WTC11 (cell line): ENCODE data around the gene APBB1. TPM values are rescaled to one million over a fixed set of nuclear protein-coding genes. Genes with fewer than 3 reads are reported as not detected.

Experiments
- ATAC-seq: fragments of 200-7000 bp; cut with Tn5 transposase; 2 replicates; pipeline ENCODE4 v1.10.0; 2021; ENCODE audit warnings: mild to moderate bottlenecking, moderate library complexity
- CTCF ChIA-PET: fragments of 300-600 bp; sonication (Branson Sonifier 250); formaldehyde crosslinking; loops from one replicate; lab custom pipeline; 2021; ENCODE audit warnings: antibody characterized with exemption; lab: Charles Lee
- POLR2A ChIA-PET: fragments of 350-600 bp; sonication (Branson Sonifier 250); formaldehyde crosslinking; loops from one replicate; lab custom pipeline; 2021; ENCODE audit warnings: antibody characterized with exemption; lab: Charles Lee
- DNase-seq: peaks from one replicate; pipeline ENCODE4 v3.0.0; 2021; ENCODE audit warnings: low spot score
- H3K27ac Mint-ChIP-seq: 2 replicates; pipeline ENCODE4 v1.8.0; 2021; ENCODE audit warnings: mixed read lengths
- H3K27me3 Mint-ChIP-seq: 2 replicates; pipeline ENCODE4 v1.8.0; 2021; ENCODE audit warnings: low read depth, mild to moderate bottlenecking, moderate library complexity, mixed read lengths
- H3K36me3 Mint-ChIP-seq: 2 replicates; pipeline ENCODE4 v1.8.0; 2021; ENCODE audit warnings: mixed read lengths
- H3K4me1 Mint-ChIP-seq: 2 replicates; pipeline ENCODE4 v1.8.0; 2022; ENCODE audit warnings: mixed read lengths
- H3K4me3 Mint-ChIP-seq: 2 replicates; pipeline ENCODE4 v1.8.0; 2021; ENCODE audit warnings: mild to moderate bottlenecking, moderate library complexity, mixed read lengths
- H3K9me3 Mint-ChIP-seq: 2 replicates; pipeline ENCODE4 v1.8.0; 2021; ENCODE audit warnings: mixed read lengths
- ELF4 ChIP-seq: sonication (generic); formaldehyde crosslinking; IDR thresholded peaks from 2 replicates; pipeline ENCODE4 v1.8.1; 2022; ENCODE audit warnings: low read depth, mild to moderate bottlenecking, moderate library complexity, missing genetic modification reagents
- ERG ChIP-seq: fragments of 250-450 bp; sonication (Bioruptor Pico); IDR thresholded peaks from 2 replicates; pipeline ENCODE4 v1.8.0; 2021; ENCODE audit warnings: mild to moderate bottlenecking
- FOXJ3 ChIP-seq: sonication (generic); formaldehyde crosslinking; IDR thresholded peaks from 2 replicates; pipeline ENCODE4 v1.9.0; 2021; ENCODE audit warnings: missing genetic modification reagents, mild to moderate bottlenecking, borderline replicate concordance
- FOXK1 ChIP-seq: sonication (generic); formaldehyde crosslinking; IDR thresholded peaks from 2 replicates; pipeline ENCODE4 v1.8.0; 2022; ENCODE audit warnings: mild to moderate bottlenecking, moderate library complexity, missing genetic modification reagents
- JAZF1 ChIP-seq: fragments of 250-450 bp; sonication (Bioruptor Pico); IDR thresholded peaks from 2 replicates; pipeline ENCODE4 v1.9.0; 2021; ENCODE audit warnings: moderate library complexity, mild to moderate bottlenecking, inconsistent platforms
- MXD4 ChIP-seq: fragments of 250-450 bp; sonication (Bioruptor Pico); IDR thresholded peaks from 2 replicates; pipeline ENCODE4 v1.8.0; 2021; ENCODE audit warnings: mild to moderate bottlenecking, moderate library complexity, borderline replicate concordance
- MYBL2 ChIP-seq: sonication (generic); formaldehyde crosslinking; IDR thresholded peaks from 2 replicates; pipeline ENCODE4 v1.8.1; 2023; ENCODE audit warnings: mild to moderate bottlenecking, moderate library complexity, missing genetic modification reagents
- NFE2L1 ChIP-seq: sonication (generic); formaldehyde crosslinking; IDR thresholded peaks from 2 replicates; pipeline ENCODE4 v1.8.1; 2023; ENCODE audit warnings: missing genetic modification reagents
- NR2C2 ChIP-seq: sonication (generic); formaldehyde crosslinking; IDR thresholded peaks from 2 replicates; pipeline ENCODE4 v1.8.0; 2022; ENCODE audit warnings: mild to moderate bottlenecking, missing genetic modification reagents
- OVOL2 ChIP-seq: fragments of 250-450 bp; sonication (Bioruptor Pico); IDR thresholded peaks from 2 replicates; pipeline ENCODE4 v1.9.0; 2021; ENCODE audit warnings: mild to moderate bottlenecking, borderline replicate concordance
- TCF7 ChIP-seq: sonication (generic); formaldehyde crosslinking; IDR thresholded peaks from 2 replicates; pipeline ENCODE4 v1.8.0; 2022; ENCODE audit warnings: mild to moderate bottlenecking, low read depth, missing genetic modification reagents, moderate library complexity
- ZNF121 ChIP-seq: sonication (generic); formaldehyde crosslinking; IDR thresholded peaks from 2 replicates; pipeline ENCODE4 v1.8.0; 2023; ENCODE audit warnings: missing genetic modification reagents
- ZNF425 ChIP-seq: fragments of 250-450 bp; sonication (Bioruptor Pico); conservative IDR thresholded peaks from 2 replicates; pipeline ENCODE4 v1.9.0; 2021; ENCODE audit warnings: mild to moderate bottlenecking
- total RNA-seq: library from RNA; stranded (reverse); gene quantifications from 3 replicates; pipeline ENCODE4 v1.2.3, GENCODE V29; 2021
- TF ChIP-seq, protein P1 (sequence below): sonication (generic); formaldehyde crosslinking; IDR thresholded peaks from 2 replicates; pipeline ENCODE4 v1.8.1; 2022; ENCODE audit warnings: low read depth, mild to moderate bottlenecking, moderate library complexity, missing genetic modification reagents, borderline replicate concordance

APBB1 gene
- total RNA-seq, 1 experiment from 2014 or later, result 32.1 TPM

- TF ChIP-seq, protein P1, sequence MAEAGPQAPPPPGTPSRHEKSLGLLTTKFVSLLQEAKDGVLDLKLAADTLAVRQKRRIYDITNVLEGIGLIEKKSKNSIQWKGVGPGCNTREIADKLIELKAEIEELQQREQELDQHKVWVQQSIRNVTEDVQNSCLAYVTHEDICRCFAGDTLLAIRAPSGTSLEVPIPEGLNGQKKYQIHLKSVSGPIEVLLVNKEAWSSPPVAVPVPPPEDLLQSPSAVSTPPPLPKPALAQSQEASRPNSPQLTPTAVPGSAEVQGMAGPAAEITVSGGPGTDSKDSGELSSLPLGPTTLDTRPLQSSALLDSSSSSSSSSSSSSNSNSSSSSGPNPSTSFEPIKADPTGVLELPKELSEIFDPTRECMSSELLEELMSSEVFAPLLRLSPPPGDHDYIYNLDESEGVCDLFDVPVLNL (CRISPR knock-in tag), result no peak
- TF ChIP-seq FOXK1 (CRISPR knock-in tag) (no peak), FOXJ3 (no peak)
Measured at GRCh38 chr11:6350043-6350442, 68.9 kb downstream of the APBB1 start (continued).

DNA sequence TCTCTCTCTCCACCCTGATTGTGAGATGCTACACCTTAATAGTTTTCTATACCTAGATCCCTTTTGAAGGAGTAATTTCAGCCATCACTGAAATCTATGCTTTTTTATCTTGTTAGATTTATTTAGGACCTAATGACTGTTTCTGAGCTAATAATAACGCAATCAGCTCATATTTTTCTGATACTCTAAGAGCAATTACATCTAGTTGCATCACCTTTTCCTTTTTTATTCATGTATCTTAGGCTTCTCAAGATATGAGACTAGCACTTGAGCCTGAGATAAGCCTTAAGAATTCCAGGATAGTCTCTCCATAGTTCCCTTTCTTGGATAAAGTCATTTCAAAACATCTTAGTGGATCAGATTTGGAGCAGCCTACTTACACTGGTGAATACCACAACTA lies 73.5 kb downstream of the APBB1 start:
- no peak overlapping the region for H3K4me3 Mint-ChIP-seq
- H3K9me3 Mint-ChIP-seq, result peaks cover 19% of the 10 kb centered on the region
- ChIA-PET POLR2A (no interaction called here), CTCF (interaction anchor here (1.3 to 1.4 kb wide), 2 partner anchors 8 to 18 kb away, joined by 5 to 6 read pairs; no protein-coding TSS in a partner anchor)
- H3K36me3 Mint-ChIP-seq, result peaks cover 8% of the 10 kb centered on the region
- H3K27me3 Mint-ChIP-seq, result no peaks in the 10 kb centered on the region
- TF ChIP-seq MXD4 (CRISPR knock-in tag) (no peak), ERG (CRISPR knock-in tag) (no peak), OVOL2 (CRISPR knock-in tag) (no peak), ZNF425 (CRISPR knock-in tag) (no peak), ZNF121 (CRISPR knock-in tag) (no peak), MYBL2 (CRISPR knock-in tag) (no peak), JAZF1 (CRISPR knock-in tag) (no peak), NR2C2 (CRISPR knock-in tag) (no peak), TCF7 (CRISPR knock-in tag) (no peak), NFE2L1 (CRISPR knock-in tag) (no peak), ELF4 (CRISPR knock-in tag) (no peak)
- H3K27ac Mint-ChIP-seq, result no peak overlapping the region
- DNase-seq (no peak), ATAC-seq (no peak)
- H3K4me1 Mint-ChIP-seq, result peaks cover 9% of the 10 kb centered on the region

Other genes with a start within 250 kb of the APBB1 start
- not detected in 3 replicates for gene OR52B2, start 248.8 kb downstream of the APBB1 start, total RNA-seq
- gene OR52W1, start 219.9 kb downstream of the APBB1 start, total RNA-seq, result not detected in 3 replicates
- gene C11orf42, start 213.5 kb downstream of the APBB1 start, total RNA-seq, result not detected in 3 replicates
- gene FHIP1B, start 184.5 kb downstream of the APBB1 start, total RNA-seq, result 22.2 to 24.8 TPM (median 23.6 TPM) in 3 replicates
- gene CNGA4, start 180.0 kb downstream of the APBB1 start, total RNA-seq, result 0.35 to 0.82 TPM (median 0.50 TPM) in 3 replicates
- gene CCKBR, start 159.3 kb downstream of the APBB1 start, total RNA-seq, result 6.1 to 7.4 TPM (median 7.1 TPM) in 3 replicates
- 27.3 to 41.5 TPM (median 28.0 TPM) in 3 replicates for gene CAVIN3, start 98.6 kb downstream of the APBB1 start, total RNA-seq
- 4.4 to 6.6 TPM (median 5.6 TPM) in 3 replicates for gene SMPD1, start 28.6 kb downstream of the APBB1 start, total RNA-seq
- gene HPX, start 21.9 kb upstream of the APBB1 start, total RNA-seq, result 1.4 to 2.4 TPM (median 1.7 TPM) in 3 replicates
- gene TRIM3, start 54.8 kb upstream of the APBB1 start, total RNA-seq, result 16.6 to 21.3 TPM (median 19.0 TPM) in 3 replicates
- 46.0 to 53.1 TPM (median 46.1 TPM) in 3 replicates for gene ARFIP2, start 62.2 kb upstream of the APBB1 start, total RNA-seq
- gene TIMM10B, start 62.4 kb upstream of the APBB1 start, total RNA-seq, result 35.8 to 42.6 TPM (median 36.1 TPM) in 3 replicates
- 10.5 to 11.5 TPM (median 10.9 TPM) in 3 replicates for gene DNHD1, start 78.2 kb upstream of the APBB1 start, total RNA-seq
- gene RRP8, start 184.5 kb upstream of the APBB1 start, total RNA-seq, result 12.5 to 15.0 TPM (median 14.6 TPM) in 3 replicates
- gene ILK, start 184.7 kb upstream of the APBB1 start, total RNA-seq, result 97.7 to 112 TPM (median 110 TPM) in 3 replicates
- gene TAF10, start 193.1 kb upstream of the APBB1 start, total RNA-seq, result 165 to 186 TPM (median 178 TPM) in 3 replicates
- gene TPP1, start 200.3 kb upstream of the APBB1 start, total RNA-seq, result 36.2 to 51.4 TPM (median 44.8 TPM) in 3 replicates
- gene DCHS1, start 236.7 kb upstream of the APBB1 start, total RNA-seq, result 11.5 to 14.2 TPM (median 12.6 TPM) in 3 replicates